Adipose tissue (tissue), 3 donors: Measurements from ENCODE around the gene ELL. TPM values are rescaled to one million over a fixed set of nuclear protein-coding genes. Genes with fewer than 3 reads are reported as not detected.

Experiments used
- H3K27ac ChIP-seq: one replicate; pipeline ENCODE4 v1.5.1; 2013; ENCODE audit warnings: low read depth, low read length
- WGBS, 3 donors: extraction: QIAGEN DNeasy Blood & Tissue Kit; methylation state at CpG; one replicate each; pipeline ENCODE4 v1.1.7; 2013; 5-methylcytosine and 5-hydroxymethylcytosine counted together
- polyA plus RNA-seq, 3 donors: library from polyadenylated mRNA; stranded (reverse); fragments of 200-250 nt; gene quantifications; one replicate each; pipeline ENCODE4 v1.2.3, GENCODE V29; 2013
- donor health status: healthy with polysubstance abuse.
- donor health status: Bipolar disorder and iron deficiency.
- donor health status: healthy.

Gene ELL
- polyA plus RNA-seq, 3 donors = 6.5 to 25.9 (median 9.2) TPM

DNA sequence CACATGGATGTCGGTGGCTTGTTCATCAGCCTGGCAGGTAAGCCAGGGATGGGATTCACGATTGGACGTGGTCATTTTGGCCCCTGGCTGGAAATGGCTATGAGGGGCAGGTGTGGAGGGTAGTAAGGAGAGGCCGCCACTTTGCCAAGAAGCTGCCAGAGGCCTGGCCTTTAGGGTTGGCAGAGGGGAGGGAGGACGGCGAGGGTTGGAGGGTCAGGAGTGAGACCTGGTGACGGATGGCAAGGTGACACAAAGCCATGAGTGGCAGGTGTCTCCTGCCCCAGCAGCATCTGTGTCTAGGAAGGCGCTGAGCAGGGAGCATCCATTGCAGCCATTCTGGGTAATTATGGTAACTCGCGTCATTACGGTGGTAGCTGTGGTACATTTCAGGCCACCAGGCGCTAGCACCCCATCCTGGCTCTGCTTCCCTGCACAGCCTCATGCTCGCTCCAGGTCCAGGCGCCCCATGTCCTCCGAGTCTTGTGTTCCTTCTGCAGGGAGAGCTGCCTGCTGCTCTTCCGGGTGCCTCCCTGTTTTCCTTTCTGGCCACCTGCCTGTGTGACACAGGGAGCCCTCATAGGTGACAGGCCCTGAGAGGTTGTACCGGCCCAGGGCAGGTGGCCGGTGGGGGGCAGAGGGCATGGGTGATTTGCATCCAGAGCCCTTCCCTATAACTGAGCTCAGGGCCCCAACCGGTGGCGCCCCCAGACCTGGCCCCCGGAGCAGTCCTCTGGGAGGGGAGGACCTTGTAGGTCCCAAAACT lies 98.4 kb downstream of the ELL start:
- H3K27ac ChIP-seq = no peak overlapping the region
- WGBS, 3 donors = 80 to 85% (median 82%) methylated on average over 21 of the region's 21 CpGs

DNA sequence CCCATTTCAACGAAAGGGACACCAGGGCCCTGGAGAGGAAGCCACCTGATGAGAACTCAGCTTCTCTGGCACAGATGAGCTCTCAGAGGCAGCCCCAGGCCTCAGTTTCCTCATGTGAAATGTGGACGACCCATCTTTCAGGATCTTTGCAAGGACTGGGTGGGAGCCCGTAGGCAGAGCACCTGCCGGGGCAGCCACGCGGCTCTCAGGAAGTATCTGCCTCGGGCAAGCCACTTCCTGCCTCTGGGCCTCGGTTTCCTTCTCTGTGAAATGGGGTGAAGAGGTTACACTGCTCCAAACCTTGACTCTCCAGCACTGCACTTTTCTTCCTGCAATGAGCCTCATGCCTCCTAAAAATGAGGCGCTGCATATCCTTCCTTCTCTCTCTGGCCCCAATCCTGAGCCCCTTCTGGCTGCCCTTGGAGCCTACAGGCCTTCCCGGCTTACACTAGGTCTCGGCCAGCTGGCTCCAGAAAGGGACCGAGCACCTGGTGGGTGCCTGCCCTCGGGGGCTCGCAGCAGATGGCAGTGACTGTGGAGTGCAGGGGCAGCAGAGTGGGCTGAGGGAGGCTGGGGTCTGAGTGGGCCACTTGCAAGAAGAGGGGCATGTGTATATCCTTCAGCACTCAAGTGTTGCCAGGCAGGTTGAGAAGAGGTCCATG lies 99.2 kb downstream of the ELL start:
- no peak overlapping the region for H3K27ac ChIP-seq
- 67 to 79% (median 67%) methylated on average over 14 of the region's 14 CpGs for WGBS, 3 donors

DNA sequence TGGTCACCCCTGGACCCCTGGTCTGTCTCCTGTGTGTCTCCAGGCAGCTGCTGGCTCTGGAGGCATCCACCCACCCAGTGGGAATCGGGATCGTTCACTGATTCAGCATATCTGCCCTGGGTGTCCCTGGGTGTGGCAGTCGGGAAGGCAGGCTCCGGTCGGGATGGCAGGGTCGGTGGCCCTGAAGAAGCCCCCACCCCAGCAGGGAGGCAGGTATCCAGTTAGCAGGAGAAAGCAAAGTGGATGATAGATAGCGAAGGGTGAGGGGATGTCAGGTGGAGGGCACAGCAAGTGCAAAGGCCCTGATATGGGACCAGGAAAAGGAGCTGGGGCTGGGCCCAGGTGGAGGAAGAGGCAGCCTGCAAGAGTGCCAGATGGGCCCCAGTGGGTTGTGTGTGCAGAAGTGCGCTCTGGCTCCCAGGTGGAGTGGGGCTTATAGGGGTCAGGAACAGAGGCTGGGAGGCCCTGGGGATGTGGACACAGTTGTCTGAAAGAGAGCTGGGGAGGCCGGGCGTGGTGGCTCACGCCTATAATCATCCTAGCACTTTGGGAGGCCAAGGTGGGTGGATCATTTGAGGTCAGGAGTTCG lies 100.4 kb downstream of the ELL start:
- no peak overlapping the region for H3K27ac ChIP-seq
- 74 to 81% (median 80%) methylated on average over 12 of the region's 12 CpGs for WGBS, 3 donors

GRCh38 chr19:18420930-18421329 lies 100.9 kb downstream of the ELL start:
- 28 to 48% (median 39%) methylated on average over 2 of the region's 2 CpGs for WGBS, 3 donors
- H3K27ac ChIP-seq = no peak overlapping the region

GRCh38 chr19:18419699-18420460 lies 102.0 kb downstream of the ELL start:
- peak overlapping the region; percentile 58 for H3K27ac ChIP-seq
- 1 to 2% (median 1%) methylated on average over 86 to 97 of the region's 97 CpGs for WGBS, 3 donors

DNA sequence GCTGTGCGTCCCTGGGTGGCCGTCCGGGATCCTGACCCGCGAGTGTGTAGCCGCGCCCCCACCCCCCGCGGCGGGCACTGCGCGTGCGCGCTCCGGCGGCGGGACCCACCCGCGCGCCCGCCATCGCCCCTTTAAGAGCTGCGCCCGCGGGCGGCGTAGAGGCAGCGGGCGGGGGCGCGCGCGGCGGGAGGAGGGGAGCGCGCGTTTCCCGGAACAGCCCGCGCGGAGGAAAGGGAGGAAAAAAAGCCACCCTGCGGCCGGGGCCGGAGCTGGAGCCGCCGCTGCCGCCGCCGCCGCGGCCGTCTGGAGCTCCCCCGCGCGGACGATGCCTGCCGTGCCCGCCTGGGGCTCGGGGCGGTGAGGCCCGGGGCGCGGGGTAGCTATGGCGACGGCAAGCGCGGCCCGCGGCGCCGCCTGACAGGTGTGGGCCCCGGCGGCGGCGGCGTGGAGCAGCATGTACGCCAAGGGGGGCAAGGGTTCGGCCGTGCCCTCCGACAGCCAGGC lies 102.6 kb downstream of the ELL start, which contains the start of gene SSBP4:
Gene SSBP4, plus strand, starts transcription at position 204 of the 504 bp plus-strand sequence. Its CDS starts 251 bp downstream, at position 455.
- 0 to 1% (median 1%) methylated on average over 43 to 77 of the region's 80 CpGs for WGBS, 3 donors
- peak within 1 kb of the TSS; percentile 58 for H3K27ac ChIP-seq

GRCh38 chr19:18418483-18419194 lies 103.2 kb downstream of the ELL start:
- H3K27ac ChIP-seq = peak overlapping the region; percentile 29
- 14 to 16% (median 15%) methylated on average over 39 of the region's 39 CpGs for WGBS, 3 donors

DNA sequence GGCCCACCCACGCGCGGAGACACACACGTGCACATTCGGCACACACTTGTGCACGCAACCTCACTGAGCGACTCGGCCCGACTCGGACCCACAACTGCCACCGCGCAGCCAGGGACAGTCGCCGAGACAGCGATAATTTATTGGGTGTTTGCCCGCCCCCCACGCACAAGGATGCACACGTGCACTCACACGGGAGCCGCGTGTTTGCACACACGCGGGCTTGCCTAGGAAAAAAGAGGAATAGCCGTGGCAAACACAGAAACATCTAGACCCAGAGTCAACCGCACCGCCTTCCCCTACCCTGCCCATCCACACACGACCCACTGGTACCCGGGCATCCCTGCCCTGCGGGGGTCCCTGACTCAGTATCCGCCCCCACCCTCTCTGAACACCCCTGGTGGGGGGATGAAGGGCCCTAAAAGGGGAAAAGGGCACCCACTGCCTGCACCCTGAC lies 103.8 kb downstream of the ELL start:
- 7 to 14% (median 10%) methylated on average over 30 of the region's 30 CpGs for WGBS, 3 donors

GRCh38 chr19:18417250-18418028 lies 104.4 kb downstream of the ELL start:
- WGBS, 3 donors = 1 to 2% (median 1%) methylated on average over 34 to 44 of the region's 53 CpGs
- peak overlapping the region; percentile 14 for H3K27ac ChIP-seq

More for the DNA sequence above, 103.8 kb downstream of the ELL start:
- H3K27ac ChIP-seq = peak overlapping the region; percentile 29

- WGBS, 3 donors = 0 to 1% (median 1%) methylated on average over 41 to 43 of the region's 44 CpGs
- peak overlapping the region; percentile 14 for H3K27ac ChIP-seq
These were observed 105.1 kb downstream of the ELL start for GRCh38 chr19:18416778-18417249.

GRCh38 chr19:18415178-18415867 lies 106.5 kb downstream of the ELL start:
- WGBS, 3 donors = 3 to 47% (median 9%) methylated on average over 24 to 25 of the region's 25 CpGs
- H3K27ac ChIP-seq = peak overlapping the region; percentile 87

GRCh38 chr19:18414504-18415177 lies 107.2 kb downstream of the ELL start:
- H3K27ac ChIP-seq = peak overlapping the region; percentile 40
- WGBS, 3 donors = 11 to 40% (median 11%) methylated on average over 11 of the region's 11 CpGs

GRCh38 chr19:18412610-18413239 lies 109.1 kb downstream of the ELL start:
- WGBS, 3 donors = 76 to 81% (median 79%) methylated on average over 16 of the region's 16 CpGs
- H3K27ac ChIP-seq = no peak overlapping the region

- H3K27ac ChIP-seq = no peak overlapping the region
- WGBS, 3 donors = 46 to 54% (median 52%) methylated on average over 10 of the region's 10 CpGs
These were observed 113.8 kb downstream of the ELL start for GRCh38 chr19:18408053-18408476.

DNA sequence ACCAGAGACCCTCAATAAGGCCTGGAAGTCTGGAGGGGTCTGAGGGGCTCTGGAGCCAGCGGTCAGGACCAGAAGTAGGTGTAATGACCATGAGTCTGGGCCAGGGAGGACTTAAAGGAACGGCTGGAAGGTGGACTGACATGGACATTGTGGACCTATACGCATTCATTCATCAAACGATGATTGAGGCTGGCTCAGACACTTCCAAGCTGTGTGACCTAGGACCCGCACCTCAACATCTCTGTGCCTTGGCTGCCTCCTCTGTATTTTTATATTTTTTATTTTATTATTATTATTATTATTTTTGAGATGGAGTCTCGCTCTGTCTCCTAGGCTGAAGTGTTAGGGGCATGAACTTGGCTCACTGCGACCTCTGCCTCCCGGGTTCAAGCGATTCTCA lies 115.1 kb downstream of the ELL start:
- no peak overlapping the region for H3K27ac ChIP-seq
- WGBS, 3 donors = 92 to 96% (median 93%) methylated on average over 9 of the region's 9 CpGs
